ENCODE results near the gene C1QTNF6.

C1QTNF6 gene

DNA sequence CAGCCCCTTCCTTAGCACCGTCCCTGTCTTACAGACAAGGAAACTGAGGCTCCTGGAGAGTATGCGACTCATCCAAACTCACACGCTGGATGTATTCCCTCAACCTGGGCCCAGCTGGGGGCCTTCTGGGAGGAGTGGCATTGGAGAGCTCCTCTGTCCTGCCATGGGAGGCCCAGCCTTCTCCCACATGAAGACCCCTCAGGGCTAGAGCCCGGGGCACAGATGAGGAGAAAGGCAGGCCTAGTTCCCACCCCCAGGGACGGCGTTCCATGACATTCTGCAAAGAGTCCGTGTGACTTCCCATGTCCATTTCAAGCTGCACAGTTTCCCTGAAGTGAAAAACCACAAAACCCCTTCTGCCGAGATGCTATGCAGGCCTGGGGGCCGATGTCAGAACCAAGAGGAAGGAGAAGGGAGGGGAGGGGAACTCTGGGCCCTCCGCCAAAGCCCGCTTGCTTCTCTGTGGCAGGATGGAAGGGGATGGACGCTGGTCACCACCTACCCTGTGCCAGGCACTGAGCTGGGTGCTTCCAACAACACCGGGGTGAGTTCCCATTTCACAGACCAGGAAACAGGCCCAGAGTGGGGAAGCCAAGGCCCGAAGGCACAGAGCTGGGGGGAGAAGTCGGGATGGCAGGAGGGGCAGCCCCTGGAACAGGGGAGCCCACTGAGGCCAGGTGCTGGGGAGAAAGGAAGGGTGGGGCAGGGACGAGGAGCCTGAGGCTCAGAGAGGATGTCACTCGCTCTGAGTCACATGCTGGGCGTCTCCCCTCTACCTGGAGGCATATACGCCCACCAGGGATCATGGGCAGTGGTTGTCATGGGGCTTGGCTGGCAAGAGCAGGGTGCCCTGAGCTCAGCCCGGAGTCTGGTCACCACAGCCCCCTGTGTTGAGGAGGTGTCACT lies 40.3 kb upstream of the C1QTNF6 start:
- no peak for DNase-seq (ENCODE audit: low spot score)
- TF ChIP-seq, protein P1, sequence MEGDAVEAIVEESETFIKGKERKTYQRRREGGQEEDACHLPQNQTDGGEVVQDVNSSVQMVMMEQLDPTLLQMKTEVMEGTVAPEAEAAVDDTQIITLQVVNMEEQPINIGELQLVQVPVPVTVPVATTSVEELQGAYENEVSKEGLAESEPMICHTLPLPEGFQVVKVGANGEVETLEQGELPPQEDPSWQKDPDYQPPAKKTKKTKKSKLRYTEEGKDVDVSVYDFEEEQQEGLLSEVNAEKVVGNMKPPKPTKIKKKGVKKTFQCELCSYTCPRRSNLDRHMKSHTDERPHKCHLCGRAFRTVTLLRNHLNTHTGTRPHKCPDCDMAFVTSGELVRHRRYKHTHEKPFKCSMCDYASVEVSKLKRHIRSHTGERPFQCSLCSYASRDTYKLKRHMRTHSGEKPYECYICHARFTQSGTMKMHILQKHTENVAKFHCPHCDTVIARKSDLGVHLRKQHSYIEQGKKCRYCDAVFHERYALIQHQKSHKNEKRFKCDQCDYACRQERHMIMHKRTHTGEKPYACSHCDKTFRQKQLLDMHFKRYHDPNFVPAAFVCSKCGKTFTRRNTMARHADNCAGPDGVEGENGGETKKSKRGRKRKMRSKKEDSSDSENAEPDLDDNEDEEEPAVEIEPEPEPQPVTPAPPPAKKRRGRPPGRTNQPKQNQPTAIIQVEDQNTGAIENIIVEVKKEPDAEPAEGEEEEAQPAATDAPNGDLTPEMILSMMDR (IDR thresholded peaks at IDR 0.05; ENCODE audit: borderline replicate concordance, control extremely low read depth, extremely low read depth, insufficient read depth, missing control alignments) = no peak
- in situ Hi-C loops (cut with MboI; ENCODE audit: low sequenced_read_pairs, unreplicated experiment) = no loop called here

DNA sequence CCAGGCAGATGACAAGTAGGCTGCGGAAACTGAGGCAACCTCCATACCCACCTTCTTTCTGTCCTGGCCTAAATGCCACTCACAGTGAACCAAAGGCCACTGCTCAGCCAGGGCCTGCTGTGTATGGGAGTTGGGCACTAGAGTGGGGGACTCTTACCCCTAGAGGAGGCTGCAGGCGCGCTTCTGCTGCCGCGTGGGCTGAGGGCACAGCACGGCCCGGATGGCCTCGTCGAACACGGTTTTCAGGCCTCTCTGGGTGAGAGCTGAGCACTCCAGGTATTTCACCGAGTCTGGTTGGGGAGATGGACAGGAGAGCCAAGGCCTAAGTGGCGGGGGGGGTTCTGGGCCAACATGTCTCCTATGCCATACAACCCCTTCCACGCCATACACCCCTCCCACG lies 38.5 kb upstream of the C1QTNF6 start:
- TF ChIP-seq, protein P1 (IDR thresholded peaks at IDR 0.05; ENCODE audit: borderline replicate concordance, control extremely low read depth, extremely low read depth, insufficient read depth, missing control alignments) = no peak
- in situ Hi-C loops (cut with MboI; ENCODE audit: low sequenced_read_pairs, unreplicated experiment) = no loop called here
- DNase-seq (ENCODE audit: low spot score) = no peak

DNA sequence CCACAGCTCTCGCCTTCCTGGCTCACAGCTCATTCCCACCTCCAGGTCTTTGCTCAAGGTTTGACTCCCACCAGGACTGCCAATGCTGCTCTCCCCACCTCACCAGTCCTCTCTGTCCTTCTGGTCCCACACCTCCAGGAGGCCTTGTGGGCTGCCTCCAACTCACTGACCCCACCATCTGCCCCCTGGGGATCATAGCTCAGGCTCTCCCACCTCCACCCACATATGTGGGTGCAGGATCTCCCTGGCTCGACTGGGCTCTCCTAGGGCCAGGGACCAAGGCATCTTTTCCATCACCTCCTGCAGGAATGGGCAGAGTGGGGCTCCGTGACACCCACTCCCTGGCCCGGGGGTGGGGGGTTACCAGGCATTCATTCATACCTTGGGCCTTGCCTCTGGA lies 38.0 kb upstream of the C1QTNF6 start:
- DNase-seq (ENCODE audit: low spot score) = no peak
- in situ Hi-C loops (cut with MboI; ENCODE audit: low sequenced_read_pairs, unreplicated experiment) = no loop called here
- TF ChIP-seq, protein P1 (IDR thresholded peaks at IDR 0.05; ENCODE audit: borderline replicate concordance, control extremely low read depth, extremely low read depth, insufficient read depth, missing control alignments) = no peak

DNA sequence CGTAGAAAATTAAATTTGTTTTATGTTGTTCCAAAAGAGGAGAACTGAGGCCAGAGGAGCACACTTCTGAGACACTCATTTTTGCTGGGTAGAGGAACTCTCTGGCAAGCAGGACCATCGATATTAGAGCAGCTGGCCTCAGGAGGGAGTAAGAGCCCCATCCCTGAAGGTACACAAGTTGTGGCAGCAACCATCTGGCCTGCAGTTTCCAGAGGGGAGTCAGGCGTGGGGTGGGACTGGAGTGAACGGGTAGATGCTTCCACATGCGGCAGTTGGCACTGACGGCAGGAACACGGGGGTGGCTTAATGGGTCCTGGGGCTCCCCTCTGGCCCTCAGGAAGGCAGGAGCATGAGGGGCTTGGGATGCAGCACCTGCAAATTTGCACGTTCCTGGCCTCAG lies 37.4 kb upstream of the C1QTNF6 start:
- TF ChIP-seq, protein P1 (IDR thresholded peaks at IDR 0.05; ENCODE audit: borderline replicate concordance, control extremely low read depth, extremely low read depth, insufficient read depth, missing control alignments) = peak; percentile 32
- DNase-seq (ENCODE audit: low spot score) = no peak
- in situ Hi-C loops (cut with MboI; ENCODE audit: low sequenced_read_pairs, unreplicated experiment) = no loop called here

DNA sequence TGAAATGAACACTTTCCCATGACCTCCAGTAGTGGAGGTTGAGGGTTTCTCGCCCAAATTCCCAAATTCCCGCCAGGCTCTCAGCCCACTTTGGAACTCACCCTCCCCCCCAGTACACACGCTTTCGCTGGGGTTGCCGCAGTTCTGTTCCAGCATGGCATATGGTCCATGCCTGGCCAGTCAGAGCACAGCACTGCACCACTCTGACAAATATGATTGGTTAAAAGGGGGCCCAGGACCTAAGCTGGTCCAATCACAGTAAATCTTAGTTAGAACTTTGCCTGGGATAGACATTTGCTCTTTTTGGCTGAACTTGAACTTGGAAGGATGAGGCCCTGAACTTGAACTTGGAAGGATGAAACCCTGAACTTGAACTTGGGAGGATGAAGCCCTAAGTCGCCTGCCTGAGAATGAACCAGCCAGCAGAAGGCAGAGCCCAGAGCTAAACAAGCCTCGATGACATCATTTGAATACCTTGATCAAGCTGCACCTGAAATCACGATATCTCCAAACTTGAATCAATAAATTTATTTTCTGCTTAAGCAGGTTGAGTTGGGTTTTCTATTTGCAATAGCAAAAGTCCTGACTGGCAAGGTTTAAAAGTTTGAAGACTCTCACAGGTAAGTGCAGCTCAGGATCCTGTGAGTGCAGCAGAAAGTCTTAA lies 36.8 kb upstream of the C1QTNF6 start:
- in situ Hi-C loops (cut with MboI; ENCODE audit: low sequenced_read_pairs, unreplicated experiment) = no loop called here

DNA sequence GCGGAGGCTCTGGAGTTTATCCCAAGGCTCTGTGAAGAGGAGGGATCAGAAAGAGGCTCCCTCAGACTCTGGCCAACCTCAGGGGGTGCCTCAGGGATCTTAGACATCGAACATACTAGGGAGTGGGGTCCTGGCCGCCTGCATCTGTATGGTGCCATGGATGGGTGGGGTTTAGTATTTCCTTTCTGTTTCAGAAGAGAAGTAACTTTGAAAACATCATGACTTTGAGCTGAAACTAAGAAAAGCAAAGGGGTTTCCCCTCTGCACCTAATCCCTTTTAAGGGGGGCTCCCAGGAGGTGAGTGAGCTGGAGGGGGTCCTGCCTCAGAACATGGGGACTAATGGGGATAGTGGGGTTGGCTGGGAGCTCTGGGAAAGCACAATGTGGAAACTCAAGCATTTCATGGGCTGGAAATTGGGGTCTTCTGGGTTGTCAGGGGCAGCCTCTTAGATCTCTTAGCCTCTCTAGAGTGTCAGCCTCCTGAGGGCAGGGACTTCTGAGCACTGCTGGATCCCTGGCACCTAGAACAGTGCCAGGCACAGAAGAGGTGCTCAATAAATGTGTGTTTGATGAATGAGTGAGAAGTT lies 36.0 kb upstream of the C1QTNF6 start:
- peak; percentile 76 for DNase-seq (ENCODE audit: low spot score)
- in situ Hi-C loops (cut with MboI; ENCODE audit: low sequenced_read_pairs, unreplicated experiment) = no loop called here
- TF ChIP-seq, protein P1 (IDR thresholded peaks at IDR 0.05; ENCODE audit: borderline replicate concordance, control extremely low read depth, extremely low read depth, insufficient read depth, missing control alignments) = no peak

More for the DNA sequence above, 36.8 kb upstream of the C1QTNF6 start:
- no peak for DNase-seq (ENCODE audit: low spot score)
- TF ChIP-seq, protein P1 (IDR thresholded peaks at IDR 0.05; ENCODE audit: borderline replicate concordance, control extremely low read depth, extremely low read depth, insufficient read depth, missing control alignments) = no peak
